RWPE2 (cell line): ENCODE results near the gene MIB2.
A peak's percentile ranks its signal among the peaks of the same experiment; 100 is the strongest.
"Not testable (repeated sequence)": the region's sequence is repeated elsewhere in the genome, so short reads cannot be mapped to it uniquely, and the experiment has no call there.

ENCODE experiments used
- ATAC-seq: fragments of 200-7000 bp; cut with Tn5 transposase; 3 replicates; pipeline ENCODE4 v1.9.1; 2021; ENCODE audit warnings: low read depth
- DNase-seq: peaks from one replicate; pipeline ENCODE4 v3.0.0-alpha.2; 2020; ENCODE audit warnings: low spot score
- H3K27ac ChIP-seq: fragments of 450-650 bp; 2 replicates; pipeline ENCODE4 v1.5.1; 2017; ENCODE audit warnings: mild to moderate bottlenecking; ENCODE audit not compliant: poor library complexity, severe bottlenecking
- H3K27me3 ChIP-seq: fragments of 250-450 bp; sonication (Bioruptor Pico); 2 replicates; pipeline ENCODE4 v1.5.1; 2021; ENCODE audit warnings: mild to moderate bottlenecking, moderate library complexity; ENCODE audit not compliant: insufficient read depth, poor library complexity, severe bottlenecking
- H3K36me3 ChIP-seq: fragments of 250-450 bp; sonication (Bioruptor Pico); 2 replicates; pipeline ENCODE4 v1.5.1; 2020; ENCODE audit warnings: low read depth, mild to moderate bottlenecking, moderate library complexity
- H3K4me1 ChIP-seq: fragments of 250-450 bp; sonication (Bioruptor Pico); 2 replicates; pipeline ENCODE4 v1.5.1; 2021; ENCODE audit warnings: mild to moderate bottlenecking, moderate library complexity; ENCODE audit not compliant: insufficient read depth, poor library complexity, severe bottlenecking
- H3K4me3 ChIP-seq: fragments of 250-450 bp; sonication (Bioruptor Pico); 2 replicates; pipeline ENCODE4 v1.5.1; 2021; ENCODE audit warnings: mild to moderate bottlenecking, moderate library complexity; ENCODE audit not compliant: severe bottlenecking
- H3K9me3 ChIP-seq: fragments of 250-450 bp; sonication (Bioruptor Pico); 2 replicates; pipeline ENCODE4 v1.5.1; 2021; ENCODE audit warnings: mild to moderate bottlenecking, moderate library complexity; ENCODE audit not compliant: severe bottlenecking
- CTCF ChIP-seq: fragments of 450-650 bp; IDR thresholded peaks from one replicate; pipeline ENCODE4 v1.5.1; 2017; ENCODE audit warnings: mild to moderate bottlenecking, moderate library complexity; ENCODE audit not compliant: poor library complexity, severe bottlenecking

Gene MIB2

GRCh38 chr1:1594602-1595260 is 20.6 kb upstream of the MIB2 start:
- no peaks in the 10 kb centered on the region for H3K36me3 ChIP-seq
- DNase-seq = no peak
- ATAC-seq = peak; percentile 63
- H3K27me3 ChIP-seq = no peaks in the 10 kb centered on the region
- no peak for TF ChIP-seq CTCF
- H3K27ac ChIP-seq = no peak overlapping the region
- no peaks in the 10 kb centered on the region for H3K9me3 ChIP-seq
- H3K4me3 ChIP-seq = no peak overlapping the region
- H3K4me1 ChIP-seq = no peaks in the 10 kb centered on the region

GRCh38 chr1:1595341-1595740 is 20.0 kb upstream of the MIB2 start:
- not testable (repeated sequence) for H3K27me3 ChIP-seq, H3K36me3 ChIP-seq, ATAC-seq, H3K4me3 ChIP-seq, H3K4me1 ChIP-seq, H3K9me3 ChIP-seq, H3K27ac ChIP-seq, DNase-seq

- Histone ChIP-seq H3K4me3 (no peak overlapping the region), H3K9me3 (no peaks in the 10 kb centered on the region), H3K27ac (no peak overlapping the region), H3K27me3 (no peaks in the 10 kb centered on the region), H3K4me1 (no peaks in the 10 kb centered on the region), H3K36me3 (no peaks in the 10 kb centered on the region)
- TF ChIP-seq CTCF = no peak
- ATAC-seq (no peak; the same call in 2 of the 3 replicates), DNase-seq (no peak)
Measured at GRCh38 chr1:1596493-1597274, 18.6 kb upstream of the MIB2 start.

DNA sequence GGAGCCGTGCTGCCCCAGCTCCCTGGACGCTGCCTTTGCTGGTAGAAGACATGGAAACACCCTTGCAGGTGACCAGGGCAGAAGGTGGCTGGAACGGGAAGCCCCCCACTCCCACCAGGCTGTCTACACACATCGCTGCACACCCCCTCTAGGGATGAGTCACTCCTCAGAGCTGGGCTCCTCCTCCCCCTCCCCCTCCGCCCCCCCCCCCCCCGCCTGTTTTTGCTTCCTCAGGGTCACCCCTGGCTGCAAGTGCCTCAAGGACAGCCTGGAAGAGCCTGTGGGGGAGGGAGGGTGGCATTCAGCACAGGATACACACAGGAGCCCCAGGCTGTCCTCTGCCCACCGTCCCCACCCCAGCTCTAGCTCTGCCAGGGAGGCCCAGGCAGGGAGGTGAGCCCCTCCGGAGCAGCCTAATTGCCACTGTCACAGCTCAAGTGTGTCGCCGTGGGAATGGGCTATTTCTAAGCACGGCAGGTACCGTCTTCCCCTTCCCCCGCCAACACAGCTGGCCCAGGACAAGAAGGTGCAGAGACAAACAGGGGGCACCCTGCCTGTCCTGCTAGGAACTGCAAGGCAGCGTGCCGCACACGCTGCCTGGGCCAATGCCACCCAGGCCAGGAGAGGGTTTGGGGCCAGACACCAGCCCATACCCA is 17.9 kb upstream of the MIB2 start:
- H3K4me1 ChIP-seq = no peaks in the 10 kb centered on the region
- H3K36me3 ChIP-seq = no peaks in the 10 kb centered on the region
- H3K9me3 ChIP-seq = no peaks in the 10 kb centered on the region
- no peak for TF ChIP-seq CTCF
- no peak overlapping the region for H3K4me3 ChIP-seq
- H3K27me3 ChIP-seq = no peaks in the 10 kb centered on the region
- H3K27ac ChIP-seq = no peak overlapping the region
- DNase-seq (no peak), ATAC-seq (0 out of 3 replicates have a peak, but pooled peaks have one; percentile 17)

GRCh38 chr1:1598051-1598719 is 17.1 kb upstream of the MIB2 start:
- ATAC-seq (no peak), DNase-seq (peak; percentile 68)
- no peak for TF ChIP-seq CTCF
- Histone ChIP-seq H3K27me3 (no peaks in the 10 kb centered on the region), H3K4me1 (no peaks in the 10 kb centered on the region), H3K36me3 (no peaks in the 10 kb centered on the region), H3K27ac (no peak overlapping the region), H3K9me3 (no peaks in the 10 kb centered on the region), H3K4me3 (no peak overlapping the region)
